K562 (cell line): ENCODE measurements around the gene BACE1-AS. TPM values are rescaled to one million over a fixed set of nuclear protein-coding genes. Genes with fewer than 3 reads are reported as not detected.

Source experiments
- ATAC-seq: fragments of 200-7000 bp; cut with Tn5 transposase; 3 replicates; pipeline ENCODE4 v1.9.1; 2020; ENCODE audit warnings: moderate library complexity
- BruUV-seq: library from RNA; stranded (reverse); fragments of 400-500 nt; replicated peaks from 2 replicates; lab custom pipeline; 2021; lab: Mats Ljungman, UMichigan
- CTCF ChIA-PET: fragments of 300-600 bp; formaldehyde crosslinking; extraction: SDS; loops from one replicate; lab custom pipeline; 2021; ENCODE audit warnings: low intra/inter-chr PET ratio; lab: Yijun Ruan, JAX
- POLR2A ChIA-PET: fragments of 300-600, 350-650 bp; sonication (Branson Sonifier 250); formaldehyde crosslinking; extraction: SDS; loops from one replicate; lab custom pipeline; 2021; ENCODE audit warnings: antibody characterized with exemption, inconsistent platforms; lab: Yijun Ruan, JAX
- DNase-seq, 4 experiments: peaks; one replicate each; pipeline versions ENCODE4 v3.0.0 to v3.0.0-alpha.2; 2011 to 2018; ENCODE audit warnings: low spot score in 3 of 4, mixed read lengths in 3 of 4; ENCODE audit errors: extremely low read depth in 1 of 4
- FAIRE-seq: peaks from 2 replicates; lab custom pipeline; 2011; peaks lifted over from hg19 to GRCh38; lab: Jason Lieb, UNC
- H2AFZ ChIP-seq: 2 replicates; pipeline ENCODE4 v1.6.0; 2011; ENCODE audit warnings: low read depth, low read length, control low read depth, inconsistent platforms
- H3K27ac ChIP-seq: fragments of 200-600 bp; 3 replicates; pipeline ENCODE4 v1.8.0; 2011; ENCODE audit warnings: low read depth, mild to moderate bottlenecking, control low read depth, inconsistent platforms, low read length, moderate library complexity, mixed read lengths; ENCODE audit errors: extremely low read depth
- H3K27me3 ChIP-seq, 2 experiments: fragments of 300-600 bp in 1 of 2; 2 replicates in 1 of 2; 3 replicates in 1 of 2; pipeline versions ENCODE4 v1.6.0 to v1.8.0; 2011; ENCODE audit warnings: inconsistent platforms in 2 of 2, low read length in 2 of 2, mild to moderate bottlenecking in 1 of 2, mixed read lengths in 1 of 2, moderate library complexity in 1 of 2; ENCODE audit not compliant: control insufficient read depth in 2 of 2, insufficient read depth in 2 of 2
- H3K36me3 ChIP-seq: fragments of 300-600 bp; 3 replicates; pipeline ENCODE4 v1.8.0; 2011; ENCODE audit warnings: mild to moderate bottlenecking, low read length, inconsistent platforms; ENCODE audit not compliant: control insufficient read depth, insufficient read depth
- H3K4me1 ChIP-seq, 2 experiments: fragments of 200-600 bp in 1 of 2; replicated peaks in 1 of 2; 2 replicates in 1 of 2; 3 replicates in 1 of 2; pipeline versions ENCODE4 v1.5.1 to v1.8.0; 2011; ENCODE audit warnings: inconsistent platforms in 2 of 2, low read length in 2 of 2, mild to moderate bottlenecking in 1 of 2, mixed read lengths in 1 of 2, moderate library complexity in 1 of 2; ENCODE audit not compliant: control insufficient read depth in 2 of 2, insufficient read depth in 2 of 2
- H3K4me2 ChIP-seq: 2 replicates; pipeline ENCODE4 v1.6.1; 2011; ENCODE audit warnings: low read length, control low read depth, inconsistent platforms, mixed read lengths; ENCODE audit not compliant: insufficient read depth
- H3K4me3 ChIP-seq: fragments of 200-600 bp; sonication (generic), shearing (Covaris generic); 2 replicates; pipeline ENCODE4 v1.5.1; 2016; ENCODE audit warnings: control low read depth, inconsistent platforms
- H3K79me2 ChIP-seq: fragments of 200-600 bp; 3 replicates; pipeline ENCODE4 v1.8.0; 2011; ENCODE audit warnings: low read length, inconsistent platforms; ENCODE audit not compliant: control insufficient read depth, insufficient read depth
- H3K9ac ChIP-seq, 2 experiments: 2 replicates each; pipeline versions ENCODE4 v1.6.0 to v1.6.1; 2011; ENCODE audit warnings: low read depth in 2 of 2, low read length in 2 of 2, control low read depth in 1 of 2, inconsistent platforms in 1 of 2, mild to moderate bottlenecking in 1 of 2, mixed read lengths in 1 of 2; ENCODE audit not compliant: insufficient read depth in 1 of 2
- H3K9me1 ChIP-seq: one replicate; pipeline ENCODE4 v1.6.0; 2011; ENCODE audit warnings: inconsistent platforms, mild to moderate bottlenecking, low read length, moderate library complexity; ENCODE audit not compliant: control insufficient read depth, insufficient read depth
- H3K9me3 ChIP-seq: replicated peaks from 2 replicates; pipeline ENCODE4 v1.5.1; 2011; ENCODE audit warnings: low read depth, low read length, inconsistent platforms; ENCODE audit not compliant: control insufficient read depth, insufficient read depth
- H4K20me1 ChIP-seq: replicated peaks from 2 replicates; pipeline ENCODE4 v1.6.1; 2011; ENCODE audit warnings: low read length, inconsistent platforms, mixed read lengths; ENCODE audit not compliant: control insufficient read depth, insufficient read depth
- ATF2 ChIP-seq: sonication (generic); formaldehyde crosslinking; IDR thresholded peaks from 2 replicates; pipeline ENCODE4 v1.8.1; 2022; ENCODE audit warnings: missing genetic modification reagents
- BCLAF1 ChIP-seq, 2 experiments: fragments of 450-650 bp in 1 of 2; IDR thresholded peaks; 2 replicates each; pipeline ENCODE4 v1.6.1; 2011 to 2017; ENCODE audit warnings: low read depth in 2 of 2, antibody characterized with exemption in 1 of 2, borderline replicate concordance in 1 of 2, low read length in 1 of 2, mild to moderate bottlenecking in 1 of 2, mixed read lengths in 1 of 2; ENCODE audit not compliant: control insufficient read depth in 1 of 2
- CC2D1A ChIP-seq: fragments of 450-650 bp; IDR thresholded peaks from 2 replicates; pipeline ENCODE4 v1.6.1; 2017; ENCODE audit warnings: mild to moderate bottlenecking
- EHMT2 ChIP-seq: fragments of 450-650 bp; IDR thresholded peaks from 2 replicates; pipeline ENCODE4 v1.6.1; 2018; ENCODE audit warnings: antibody characterized with exemption
- HDAC6 ChIP-seq: IDR thresholded peaks from 2 replicates; pipeline ENCODE4 v1.6.1; 2012; ENCODE audit warnings: low read depth, mild to moderate bottlenecking, control low read depth, inconsistent platforms, low read length, moderate library complexity
- HMBOX1 ChIP-seq: sonication (generic); IDR thresholded peaks from 2 replicates; pipeline ENCODE4 v1.6.1; 2016
- NR3C1 ChIP-seq: sonication (generic); formaldehyde crosslinking; IDR thresholded peaks from 2 replicates; pipeline ENCODE4 v1.8.1; 2022; ENCODE audit warnings: missing genetic modification reagents
- SMARCC2 ChIP-seq: fragments of 450-650 bp; IDR thresholded peaks from 2 replicates; pipeline ENCODE4 v1.6.1; 2017; ENCODE audit warnings: antibody characterized with exemption, moderate library complexity, mild to moderate bottlenecking, low read depth
- SNAPC5 ChIP-seq: fragments of 250-450 bp; sonication (Bioruptor Pico); IDR thresholded peaks from 2 replicates; pipeline ENCODE4 v1.8.0; 2021; ENCODE audit warnings: moderate library complexity, mild to moderate bottlenecking, inconsistent platforms
- SRSF1 ChIP-seq: fragments of 200-400 bp; formaldehyde crosslinking; IDR thresholded peaks from 2 replicates; pipeline ENCODE4 v1.6.1; 2017; ENCODE audit warnings: mild to moderate bottlenecking, low read depth, low read length, moderate library complexity
- TFAP4 ChIP-seq: sonication (generic); formaldehyde crosslinking; IDR thresholded peaks from 2 replicates; pipeline ENCODE4 v1.8.0; 2022; ENCODE audit warnings: missing genetic modification reagents, mild to moderate bottlenecking, moderate library complexity, borderline replicate concordance
- ZC3H11A ChIP-seq: IDR thresholded peaks from 2 replicates; pipeline ENCODE4 v1.6.1; 2012; ENCODE audit warnings: low read depth, low read length, improper control_type of control experiment
- ZNF232 ChIP-seq: sonication (generic); formaldehyde crosslinking; IDR thresholded peaks from 2 replicates; pipeline ENCODE4 v1.8.0; 2022; ENCODE audit warnings: mild to moderate bottlenecking, missing genetic modification reagents
- ZNF512 ChIP-seq: IDR thresholded peaks from 2 replicates; pipeline ENCODE4 v1.6.1; 2016; ENCODE audit warnings: missing genetic modification characterization, missing compliant biosample characterization
- ZNF764 ChIP-seq: fragments of 250-450 bp; sonication (Bioruptor Pico); IDR thresholded peaks from 2 replicates; pipeline ENCODE4 v1.4.0; 2020; ENCODE audit warnings: low read depth, mild to moderate bottlenecking, moderate library complexity
- WGBS: fragments of 100-300 bp; shearing (Covaris generic); methylation state at CpG from one replicate; pipeline ENCODE4 v1.1.6; 2016; ENCODE audit warnings: low coverage, mixed read lengths; ENCODE audit not compliant: insufficient coverage; ENCODE audit errors: missing lambda C conversion rate; 5-methylcytosine and 5-hydroxymethylcytosine counted together
- in situ Hi-C: fragments of 300-500 bp; cut with MboI; formaldehyde crosslinking; loops from 4 replicates; pipeline ENCODE4 v1.15.0; 2018; ENCODE audit warnings: inconsistent platforms, mixed read lengths
- intact Hi-C: fragments of 100-400 bp; cut with micrococcal nuclease; formaldehyde crosslinking; loops from 2 replicates; pipeline ENCODE4 v1.14.2; 2022
- polyA plus RNA-seq, 8 experiments: library from polyadenylated mRNA; depleted of rRNA in 4 of 8; stranded (reverse) in 5 of 8; unstranded in 3 of 8; fragments of >200 nt; fragmentation: Nextera tagmentation in 2 of 8; fragmentation: Illumina TruSeq in 1 of 8; extraction: Ambion mirVana in 2 of 8; extraction: Trizol in 1 of 8; gene quantifications; 2 replicates each; pipeline versions ENCODE4 v1.2.1 to v1.2.3, GENCODE V29; 2011 to 2014; ENCODE audit warnings: inconsistent platforms in 1 of 8, missing spikeins in 1 of 8
- total RNA-seq, 7 experiments: library from RNA; depleted of rRNA in 6 of 7; stranded (reverse); fragments of >200 nt in 6 of 7; fragmentation: Illumina TruSeq in 2 of 7; extraction: Trizol in 2 of 7; gene quantifications; 2 replicates each; pipeline versions ENCODE4 v1.2.1 to v1.2.3, GENCODE V29; 2011 to 2021; ENCODE audit warnings: low replicate concordance in 1 of 7

Gene BACE1-AS
- total and polyA plus RNA-seq, 9 of the 15 experiments (the other 6 are each of a cell fraction or from before 2014, with no cell fraction given) = 2.2 to 8.2 (median 3.8) TPM

GRCh38 chr11:117296881-117297280 lies 5.7 kb downstream of the BACE1-AS start:
- no peaks in the 10 kb centered on the region; the same call in 1 of the 2 replicates for H4K20me1 ChIP-seq
- H3K9me1 ChIP-seq = no peaks in the 10 kb centered on the region
- no peak for DNase-seq
- H3K36me3 ChIP-seq = no peaks in the 10 kb centered on the region
- H3K79me2 ChIP-seq = no peaks in the 10 kb centered on the region
- no peak overlapping the region for H3K27ac ChIP-seq
- H3K4me2 ChIP-seq = no peak overlapping the region
- in situ Hi-C loops = no loop called here
- H2AFZ ChIP-seq = no peak overlapping the region
- H3K4me1 ChIP-seq = peaks cover 0 to 10% of the 10 kb centered on the region in 2 experiments; a peak in 1 of 5 replicates
- intact Hi-C loops = no loop called here
- peaks cover 6 to 25% of the 10 kb centered on the region in 2 experiments; a peak in 3 of 5 replicates for H3K27me3 ChIP-seq
- no peak for ATAC-seq
- BruUV-seq = no TSS peak
- FAIRE-seq = no peak
- no peak overlapping the region for H3K4me3 ChIP-seq
- ChIA-PET POLR2A (interaction anchor here (0.6 to 1.9 kb wide), 2 partner anchors 11 to 49 kb away, joined by 5 read pairs; no protein-coding TSS in a partner anchor), CTCF (no interaction called here)
- WGBS = 7% methylated on average over 6 of the region's 6 CpGs
- H3K9ac ChIP-seq = no peak overlapping the region
- H3K9me3 ChIP-seq = no peaks in the 10 kb centered on the region
- TF ChIP-seq NR3C1 (CRISPR knock-in tag) (no peak), SNAPC5 (CRISPR knock-in tag) (no peak), HMBOX1 (no peak), ATF2 (CRISPR knock-in tag) (no peak), ZNF232 (no peak), TFAP4 (CRISPR knock-in tag) (no peak), CC2D1A (no peak), SRSF1 (no peak), BCLAF1 (IDR thresholded peaks at IDR 0.05; ENCODE audit: borderline replicate concordance in 1 of 2, control insufficient read depth in 1 of 2, low read depth in 2 of 2, low read length in 1 of 2) (no peak), ZC3H11A (no peak), SMARCC2 (no peak), ZNF512 (tag) (no peak), ZNF764 (CRISPR knock-in tag) (no peak), HDAC6 (no peak), EHMT2 (no peak)
